ENCODE results near the gene COL6A3. TPM values are rescaled to one million over a fixed set of nuclear protein-coding genes. Genes with fewer than 3 reads are reported as not detected.

Gene COL6A3
- total and polyA plus RNA-seq, 9 of the 15 experiments (the other 6 are each of a cell fraction or from before 2014, with no cell fraction given), result 0.07 to 4.1 (median 1.5) TPM

DNA sequence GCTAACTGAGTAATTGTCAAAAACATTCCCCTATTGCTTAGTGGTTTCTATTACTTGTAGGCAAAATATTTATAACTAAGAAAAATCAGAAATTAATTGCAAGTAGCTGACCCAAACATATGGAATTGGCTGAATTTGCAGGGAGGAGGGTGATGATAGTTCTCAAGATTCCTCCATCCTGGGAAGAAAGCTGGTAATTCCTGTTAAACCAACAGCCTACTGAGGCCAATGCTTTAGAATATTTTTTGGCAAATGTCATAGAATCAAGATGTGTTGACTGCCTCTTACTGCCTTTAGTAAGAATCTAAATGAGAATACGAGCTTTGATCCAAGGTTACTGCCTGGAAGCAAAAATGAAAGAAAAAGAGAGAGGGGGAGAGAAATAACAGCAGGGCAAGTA is 120.0 kb downstream of the COL6A3 start:
- in situ Hi-C loops (cut with MboI) (no loop called here), intact Hi-C loops (cut with micrococcal nuclease) (no loop called here)
- ATAC-seq, result no peak
- WGBS (ENCODE audit: insufficient coverage, low coverage, missing lambda C conversion rate), result no CpG with 5 or more reads among the region's 1 CpG
- H3K27ac ChIP-seq (ENCODE audit: extremely low read depth, low read depth, low read length), result no peak overlapping the region
- DNase-seq (ENCODE audit: extremely low read depth in 1 of 4, low spot score in 3 of 4), result no peak
- H2AFZ ChIP-seq (ENCODE audit: low read depth, low read length), result no peak overlapping the region
- no TSS peak for BruUV-seq (replicated peaks)
- ChIA-PET POLR2A (no interaction called here), CTCF (ENCODE audit: low intra/inter-chr PET ratio) (no interaction called here)
- no peak for TF ChIP-seq PPARD (CRISPR knock-in tag; IDR thresholded peaks at IDR 0.05)
- TF ChIP-seq, protein P1, sequence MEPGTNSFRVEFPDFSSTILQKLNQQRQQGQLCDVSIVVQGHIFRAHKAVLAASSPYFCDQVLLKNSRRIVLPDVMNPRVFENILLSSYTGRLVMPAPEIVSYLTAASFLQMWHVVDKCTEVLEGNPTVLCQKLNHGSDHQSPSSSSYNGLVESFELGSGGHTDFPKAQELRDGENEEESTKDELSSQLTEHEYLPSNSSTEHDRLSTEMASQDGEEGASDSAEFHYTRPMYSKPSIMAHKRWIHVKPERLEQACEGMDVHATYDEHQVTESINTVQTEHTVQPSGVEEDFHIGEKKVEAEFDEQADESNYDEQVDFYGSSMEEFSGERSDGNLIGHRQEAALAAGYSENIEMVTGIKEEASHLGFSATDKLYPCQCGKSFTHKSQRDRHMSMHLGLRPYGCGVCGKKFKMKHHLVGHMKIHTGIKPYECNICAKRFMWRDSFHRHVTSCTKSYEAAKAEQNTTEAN (CRISPR knock-in tag; IDR thresholded peaks at IDR 0.05), result no peak
- TF ChIP-seq, protein P2, sequence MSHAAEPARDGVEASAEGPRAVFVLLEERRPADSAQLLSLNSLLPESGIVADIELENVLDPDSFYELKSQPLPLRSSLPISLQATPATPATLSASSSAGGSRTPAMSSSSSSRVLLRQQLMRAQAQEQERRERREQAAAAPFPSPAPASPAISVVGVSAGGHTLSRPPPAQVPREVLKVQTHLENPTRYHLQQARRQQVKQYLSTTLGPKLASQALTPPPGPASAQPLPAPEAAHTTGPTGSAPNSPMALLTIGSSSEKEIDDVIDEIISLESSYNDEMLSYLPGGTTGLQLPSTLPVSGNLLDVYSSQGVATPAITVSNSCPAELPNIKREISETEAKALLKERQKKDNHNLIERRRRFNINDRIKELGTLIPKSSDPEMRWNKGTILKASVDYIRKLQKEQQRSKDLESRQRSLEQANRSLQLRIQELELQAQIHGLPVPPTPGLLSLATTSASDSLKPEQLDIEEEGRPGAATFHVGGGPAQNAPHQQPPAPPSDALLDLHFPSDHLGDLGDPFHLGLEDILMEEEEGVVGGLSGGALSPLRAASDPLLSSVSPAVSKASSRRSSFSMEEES (CRISPR knock-in tag; IDR thresholded peaks at IDR 0.05), result no peak
- TF ChIP-seq SETDB1 (IDR thresholded peaks at IDR 0.05; ENCODE audit: low read length), result no peak
- TF ChIP-seq, protein P3, sequence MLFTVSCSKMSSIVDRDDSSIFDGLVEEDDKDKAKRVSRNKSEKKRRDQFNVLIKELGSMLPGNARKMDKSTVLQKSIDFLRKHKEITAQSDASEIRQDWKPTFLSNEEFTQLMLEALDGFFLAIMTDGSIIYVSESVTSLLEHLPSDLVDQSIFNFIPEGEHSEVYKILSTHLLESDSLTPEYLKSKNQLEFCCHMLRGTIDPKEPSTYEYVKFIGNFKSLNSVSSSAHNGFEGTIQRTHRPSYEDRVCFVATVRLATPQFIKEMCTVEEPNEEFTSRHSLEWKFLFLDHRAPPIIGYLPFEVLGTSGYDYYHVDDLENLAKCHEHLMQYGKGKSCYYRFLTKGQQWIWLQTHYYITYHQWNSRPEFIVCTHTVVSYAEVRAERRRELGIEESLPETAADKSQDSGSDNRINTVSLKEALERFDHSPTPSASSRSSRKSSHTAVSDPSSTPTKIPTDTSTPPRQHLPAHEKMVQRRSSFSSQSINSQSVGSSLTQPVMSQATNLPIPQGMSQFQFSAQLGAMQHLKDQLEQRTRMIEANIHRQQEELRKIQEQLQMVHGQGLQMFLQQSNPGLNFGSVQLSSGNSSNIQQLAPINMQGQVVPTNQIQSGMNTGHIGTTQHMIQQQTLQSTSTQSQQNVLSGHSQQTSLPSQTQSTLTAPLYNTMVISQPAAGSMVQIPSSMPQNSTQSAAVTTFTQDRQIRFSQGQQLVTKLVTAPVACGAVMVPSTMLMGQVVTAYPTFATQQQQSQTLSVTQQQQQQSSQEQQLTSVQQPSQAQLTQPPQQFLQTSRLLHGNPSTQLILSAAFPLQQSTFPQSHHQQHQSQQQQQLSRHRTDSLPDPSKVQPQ (CRISPR knock-in tag; IDR thresholded peaks at IDR 0.05; ENCODE audit: borderline replicate concordance), result no peak
- no peak for TF ChIP-seq SAP30 (IDR thresholded peaks at IDR 0.05; ENCODE audit: borderline replicate concordance, insufficient read depth, low read depth, low read length, poor library complexity, severe bottlenecking)
- TF ChIP-seq TAF1 (IDR thresholded peaks at IDR 0.05; ENCODE audit: control insufficient read depth, extremely low read depth, insufficient read depth, low read length, severe bottlenecking), result no peak
- no peak for TF ChIP-seq FOXK2 (conservative IDR thresholded peaks at IDR 0.05 in 1 of 2, IDR thresholded peaks at IDR 0.05 in 1 of 2; ENCODE audit: low read depth in 2 of 2)
- TF ChIP-seq ZNF217 (CRISPR knock-in tag; IDR thresholded peaks at IDR 0.05), result no peak
- no peak for TF ChIP-seq FUS (optimal IDR thresholded peaks at IDR 0.05; ENCODE audit: low read depth, low read length)
- no peak for TF ChIP-seq KAT2B (IDR thresholded peaks at IDR 0.05; ENCODE audit: low read depth, low read length)
- TF ChIP-seq, protein P4, sequence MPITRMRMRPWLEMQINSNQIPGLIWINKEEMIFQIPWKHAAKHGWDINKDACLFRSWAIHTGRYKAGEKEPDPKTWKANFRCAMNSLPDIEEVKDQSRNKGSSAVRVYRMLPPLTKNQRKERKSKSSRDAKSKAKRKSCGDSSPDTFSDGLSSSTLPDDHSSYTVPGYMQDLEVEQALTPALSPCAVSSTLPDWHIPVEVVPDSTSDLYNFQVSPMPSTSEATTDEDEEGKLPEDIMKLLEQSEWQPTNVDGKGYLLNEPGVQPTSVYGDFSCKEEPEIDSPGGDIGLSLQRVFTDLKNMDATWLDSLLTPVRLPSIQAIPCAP (CRISPR knock-in tag; IDR thresholded peaks at IDR 0.05; ENCODE audit: borderline replicate concordance), result no peak
- H3K9me3 ChIP-seq (replicated peaks; ENCODE audit: control insufficient read depth, insufficient read depth, low read depth, low read length), result no peaks in the 10 kb centered on the region
- no peak for FAIRE-seq
- no peaks in the 10 kb centered on the region; a peak in 1 of 5 replicates for H3K4me1 ChIP-seq (replicated peaks in 1 of 2; ENCODE audit: control insufficient read depth in 2 of 2, insufficient read depth in 2 of 2, low read length in 2 of 2)
- no peaks in the 10 kb centered on the region for H3K36me3 ChIP-seq (ENCODE audit: control insufficient read depth, insufficient read depth, low read length)
- no peak overlapping the region for H3K9ac ChIP-seq (ENCODE audit: insufficient read depth in 1 of 2, low read depth in 2 of 2, low read length in 2 of 2)
- H3K4me2 ChIP-seq (ENCODE audit: insufficient read depth, low read length), result no peak overlapping the region
- no peaks in the 10 kb centered on the region for H3K79me2 ChIP-seq (ENCODE audit: control insufficient read depth, insufficient read depth, low read length)
- no peak overlapping the region for H3K4me3 ChIP-seq
- no peaks in the 10 kb centered on the region for H4K20me1 ChIP-seq (replicated peaks; ENCODE audit: control insufficient read depth, insufficient read depth, low read length)
- H3K27me3 ChIP-seq (ENCODE audit: control insufficient read depth in 2 of 2, insufficient read depth in 2 of 2, low read length in 2 of 2), result peaks cover 0 to 17% of the 10 kb centered on the region in 2 experiments; a peak in 1 of 5 replicates
- H3K9me1 ChIP-seq (ENCODE audit: control insufficient read depth, insufficient read depth, low read length), result no peaks in the 10 kb centered on the region

Measured in K562 (cell line).